Activated CD4-positive, alpha-beta T cell treated with anti-CD3 and anti-CD28 coated beads for 48 hours (primary cell): ENCODE data around the gene SNPH.
A peak's percentile ranks its signal among the peaks of the same experiment; 100 is the strongest.

ENCODE experiments used
- DNase-seq: peaks from one replicate; pipeline ENCODE4 v3.0.0-alpha.2; 2020

Gene SNPH

DNA sequence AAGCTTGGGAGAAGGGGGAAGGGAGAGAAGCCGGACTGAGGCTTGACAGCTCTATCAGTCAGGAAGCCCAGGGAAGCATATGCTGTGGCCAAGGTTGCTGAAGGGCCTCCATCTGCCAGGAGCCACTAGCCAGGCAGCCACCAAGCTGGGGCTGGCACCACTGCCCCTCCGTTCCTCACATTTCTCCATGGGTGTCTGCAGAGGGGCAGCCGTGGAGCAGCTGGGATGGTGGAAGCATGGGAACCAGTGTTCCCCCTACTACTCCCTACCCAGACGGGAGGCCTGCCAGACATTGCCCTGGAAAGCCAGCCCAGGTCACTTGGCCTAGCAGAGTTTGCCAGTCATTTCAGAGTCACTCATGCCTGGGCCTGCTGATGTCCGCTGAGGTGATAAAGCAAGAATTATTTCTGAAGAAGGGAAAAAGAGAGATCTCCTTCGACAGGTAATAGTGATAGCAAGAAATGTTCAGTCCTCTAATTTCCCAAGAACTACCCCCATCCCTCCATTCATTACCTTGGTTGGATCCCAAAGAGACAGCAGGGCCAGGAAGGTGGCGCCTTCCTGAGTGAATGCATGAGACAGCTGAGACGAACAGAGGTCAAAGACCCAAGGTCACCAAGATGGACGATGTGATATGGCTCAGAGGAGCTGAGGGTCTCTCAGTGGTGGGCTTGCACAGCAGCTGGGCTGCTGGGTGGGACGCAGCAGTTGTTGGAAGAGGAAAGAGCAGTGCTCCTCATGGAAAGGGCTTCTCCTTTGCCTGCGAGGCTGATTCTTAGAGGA lies 21.9 kb downstream of the SNPH start:
- DNase-seq = no peak

DNA sequence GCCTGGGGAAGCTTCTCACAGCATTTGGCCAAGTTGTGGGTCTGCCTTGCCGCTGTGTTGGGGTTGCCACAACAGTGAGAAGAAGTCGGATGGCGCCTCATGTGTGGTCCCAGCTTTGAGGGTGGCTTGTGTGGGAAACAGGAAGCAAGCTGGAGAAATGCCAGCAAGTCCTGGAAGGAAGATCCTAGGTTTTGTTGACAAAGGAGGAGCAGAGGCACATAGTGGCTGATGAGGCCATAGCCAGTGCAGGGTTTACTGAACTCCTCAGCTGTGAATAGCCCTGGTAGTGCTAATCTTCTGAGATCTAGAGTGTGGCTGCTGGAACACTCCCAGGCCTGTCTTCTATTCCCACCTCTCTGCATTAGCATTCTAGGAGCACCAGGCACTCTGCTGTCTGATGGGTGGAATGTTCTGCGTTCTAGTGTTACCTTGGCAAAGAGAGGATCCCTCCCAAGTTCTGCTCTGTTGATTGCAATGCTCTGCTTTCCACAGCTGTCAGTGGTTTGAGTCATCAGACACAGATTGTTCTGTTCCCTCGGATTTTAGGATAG lies 25.2 kb downstream of the SNPH start:
- DNase-seq = no peak

DNA sequence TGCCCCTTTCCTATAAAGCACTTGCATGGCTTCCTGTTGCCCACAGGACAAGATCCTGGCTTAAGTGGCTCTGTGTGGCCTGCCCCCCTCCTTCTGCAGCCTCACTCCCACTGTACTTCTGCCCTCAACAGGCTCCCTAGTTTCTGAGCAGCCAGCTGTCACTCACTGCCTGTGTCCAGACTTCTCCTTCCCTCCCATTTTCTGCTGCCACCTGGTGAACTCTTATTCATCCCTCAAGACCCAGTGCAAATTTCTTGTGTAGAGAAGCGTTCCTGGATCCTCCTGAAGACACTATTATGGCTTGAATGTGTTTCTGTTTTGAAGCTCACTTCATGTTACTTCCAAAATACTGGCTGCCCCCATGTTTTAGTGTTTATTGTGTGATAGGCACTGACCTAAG lies 26.5 kb downstream of the SNPH start:
- no peak for DNase-seq

DNA sequence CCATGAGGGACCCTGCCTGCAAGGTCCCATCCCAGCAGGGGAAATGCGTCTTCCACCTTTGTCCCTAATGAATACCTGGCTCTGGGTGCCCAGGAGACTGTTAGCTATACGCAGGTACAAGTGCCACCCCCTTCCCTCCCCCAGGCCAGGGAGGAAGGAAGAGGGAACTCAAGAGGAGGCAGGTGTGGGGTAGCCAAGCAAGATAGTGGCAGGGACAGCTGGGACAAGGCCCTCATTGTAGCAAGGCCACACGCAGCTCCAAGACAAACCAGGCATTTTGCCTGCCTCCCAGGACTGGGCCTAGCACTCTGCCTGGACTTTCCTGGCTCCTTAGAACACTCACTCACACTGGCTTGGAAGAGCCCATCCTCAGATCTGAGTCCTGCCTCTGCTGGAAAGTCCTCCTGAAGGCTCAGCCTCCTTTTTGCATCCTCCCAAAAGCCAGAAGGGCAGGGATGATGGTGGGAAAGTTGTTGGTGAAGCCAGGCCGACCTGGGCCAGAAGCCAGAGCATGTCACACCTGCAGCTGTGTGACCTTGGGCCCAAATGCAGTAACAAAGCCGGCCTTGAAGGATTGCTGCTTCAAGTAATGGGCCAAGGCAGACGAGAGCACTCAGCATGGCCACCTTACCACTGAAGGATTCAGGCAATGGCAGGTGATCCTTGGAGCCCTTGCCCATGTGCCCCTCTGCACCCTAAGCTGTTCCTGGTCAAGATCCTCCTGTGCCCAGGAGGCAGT lies 27.7 kb downstream of the SNPH start:
- no peak for DNase-seq

DNA sequence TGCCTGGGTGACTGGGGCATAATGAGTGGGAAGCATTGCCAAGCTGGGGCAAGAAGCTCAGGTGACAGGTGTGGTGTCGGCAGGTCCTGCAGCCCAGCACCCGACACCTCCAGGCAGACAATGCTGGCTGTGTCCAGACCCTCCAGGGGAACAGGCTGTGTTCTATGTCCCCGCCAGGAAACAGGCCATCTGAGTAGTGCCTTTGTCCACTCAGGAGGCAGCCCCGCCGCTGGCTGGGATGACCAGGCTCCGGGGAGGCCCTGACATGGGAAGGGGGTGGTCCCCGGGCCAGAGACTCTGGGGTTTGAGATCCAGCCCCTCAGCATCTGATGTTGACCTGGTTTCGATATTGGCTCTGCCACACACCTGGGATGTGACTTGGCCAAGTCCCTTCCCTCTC lies 28.4 kb downstream of the SNPH start:
- no peak for DNase-seq

DNA sequence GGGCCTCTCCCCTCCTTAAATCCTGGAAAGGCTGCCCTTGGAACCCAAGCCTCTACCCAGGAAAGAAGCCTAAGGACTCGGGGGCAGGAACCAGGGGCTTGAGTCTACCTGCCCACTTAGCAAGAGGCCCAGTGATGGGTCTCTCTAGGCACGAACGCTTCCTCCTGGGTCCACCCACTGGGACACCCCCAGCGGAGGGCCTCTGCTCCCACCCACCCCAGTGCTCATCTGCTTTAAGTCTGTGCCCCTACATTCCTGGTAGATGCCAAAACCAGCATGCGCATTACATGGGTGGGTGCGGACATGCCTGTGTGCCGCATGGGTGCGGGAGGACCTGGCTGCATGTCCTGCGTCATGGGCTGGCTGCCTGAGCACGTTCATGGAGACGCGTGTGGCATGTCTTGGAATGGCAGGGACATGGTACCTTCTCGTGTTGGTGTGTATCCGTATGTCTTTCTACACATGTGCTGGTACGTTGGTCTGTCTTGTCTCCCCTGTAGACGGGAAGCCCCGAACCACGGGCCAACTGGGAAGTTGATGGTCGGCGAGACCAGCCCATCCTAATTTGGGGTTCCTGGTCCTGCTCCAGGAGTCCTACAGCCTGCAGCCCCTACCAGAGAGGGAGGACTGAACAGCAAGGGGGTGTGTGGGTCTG lies 29.3 kb downstream of the SNPH start:
- no peak for DNase-seq

DNA sequence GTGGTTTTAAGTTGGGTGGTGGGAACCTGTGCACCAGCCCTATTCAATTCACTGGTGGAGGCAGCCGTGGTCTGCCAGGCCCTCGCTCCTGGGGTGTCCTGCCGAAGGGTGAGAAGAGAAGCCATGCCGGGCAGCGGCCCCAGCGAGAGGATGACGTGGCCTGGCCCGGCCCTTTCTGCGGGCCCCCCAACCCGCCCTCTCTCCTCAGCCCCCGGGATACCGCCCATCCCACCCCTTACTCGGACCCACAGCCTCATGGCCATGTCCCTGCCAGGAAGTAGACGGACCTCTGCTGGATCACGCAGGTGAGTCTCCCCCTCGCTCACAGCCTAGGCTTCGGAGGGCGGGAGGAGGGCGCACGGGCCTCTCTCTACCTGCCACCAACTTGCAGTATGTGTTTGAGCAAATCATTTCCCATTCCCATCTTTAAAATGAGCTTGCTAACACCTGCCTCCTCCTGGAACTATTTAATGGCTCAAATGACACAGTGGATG lies 30.1 kb downstream of the SNPH start:
- no peak for DNase-seq

DNA sequence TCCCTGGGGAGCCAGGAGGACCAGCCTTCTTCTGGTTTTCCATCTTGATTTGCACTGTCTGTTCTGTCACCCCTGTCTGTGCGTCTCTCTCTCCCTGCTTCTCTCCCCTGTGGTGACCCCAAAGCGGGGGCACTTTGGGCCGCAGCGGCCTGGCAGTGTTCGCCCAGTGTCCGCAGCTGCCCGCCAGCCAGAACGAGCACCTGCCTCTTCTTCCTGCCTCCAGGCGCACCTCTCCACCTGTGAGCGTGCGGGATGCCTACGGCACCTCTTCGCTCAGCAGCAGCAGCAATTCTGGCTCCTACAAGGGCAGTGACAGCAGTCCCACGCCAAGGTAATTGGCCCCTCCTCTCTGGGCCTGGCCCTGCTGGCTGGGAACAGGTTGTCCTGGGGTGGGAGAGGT lies 30.8 kb downstream of the SNPH start:
- DNase-seq = no peak

DNA sequence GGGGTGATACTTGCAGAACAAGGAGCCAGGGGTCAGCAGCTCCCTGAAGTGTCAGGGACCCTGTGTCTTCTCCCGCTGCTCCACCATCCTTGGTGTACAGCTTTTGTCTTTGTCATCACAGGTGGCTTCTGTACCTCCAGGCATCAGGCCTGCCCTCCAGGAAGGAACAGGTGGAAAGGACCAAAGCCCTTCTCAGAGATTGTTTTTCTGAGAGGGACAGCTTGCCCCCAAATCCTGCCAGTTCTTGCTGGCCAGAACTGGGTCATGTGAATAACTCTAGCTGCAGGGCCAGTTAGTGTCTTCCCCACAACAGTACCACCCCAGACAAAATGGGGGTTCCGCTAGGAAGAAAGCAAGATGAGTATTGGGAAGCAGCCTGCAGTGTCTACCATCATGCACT lies 31.4 kb downstream of the SNPH start:
- no peak for DNase-seq

DNA sequence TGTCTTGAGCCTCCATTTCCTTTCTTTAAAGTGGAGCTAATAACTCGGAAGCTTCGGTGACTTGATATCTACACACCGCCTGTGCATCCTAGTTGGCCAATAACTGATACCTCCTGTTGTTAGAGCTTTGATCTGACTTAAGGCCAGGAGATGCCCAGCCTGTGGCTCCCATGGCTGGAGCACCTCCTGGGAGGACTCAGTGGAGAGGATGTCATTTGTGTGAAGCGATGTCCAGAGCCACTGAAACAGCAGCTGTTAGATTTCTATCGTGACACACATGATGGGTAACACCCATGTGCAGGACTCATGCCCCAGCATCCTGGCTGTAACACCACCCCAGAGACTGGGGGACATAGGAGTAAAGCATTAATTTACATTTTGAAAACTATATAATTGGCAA lies 32.1 kb downstream of the SNPH start:
- no peak for DNase-seq

DNA sequence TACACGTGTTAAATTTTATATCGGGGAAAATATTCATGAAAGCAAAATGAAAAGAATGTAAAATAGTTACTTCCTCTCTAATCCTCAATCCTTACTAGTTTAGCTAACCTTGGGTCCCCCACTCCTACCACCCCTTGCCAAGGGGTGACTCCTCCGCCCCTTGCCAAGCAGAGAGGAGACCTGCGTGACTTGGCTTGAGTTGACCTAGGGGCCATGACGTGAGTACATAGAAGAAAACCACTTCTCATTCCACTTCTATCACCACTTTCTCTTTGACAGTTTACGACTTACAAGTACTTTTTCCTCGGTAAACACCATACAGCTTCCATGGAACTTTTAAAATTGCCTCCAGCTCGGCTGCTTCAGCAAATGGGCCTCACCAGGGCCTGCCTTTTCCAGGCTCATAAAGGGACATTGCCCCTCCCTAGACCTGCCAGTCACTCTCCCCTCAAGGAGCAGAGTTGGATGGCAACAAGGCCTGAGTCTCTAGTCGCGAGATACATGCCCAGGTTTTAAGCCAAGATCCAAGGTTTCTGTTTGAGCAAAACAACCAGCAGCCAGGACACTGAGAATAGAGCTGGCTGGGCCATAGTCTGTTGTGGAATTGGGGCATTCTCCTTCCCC lies 32.9 kb downstream of the SNPH start:
- DNase-seq = no peak

DNA sequence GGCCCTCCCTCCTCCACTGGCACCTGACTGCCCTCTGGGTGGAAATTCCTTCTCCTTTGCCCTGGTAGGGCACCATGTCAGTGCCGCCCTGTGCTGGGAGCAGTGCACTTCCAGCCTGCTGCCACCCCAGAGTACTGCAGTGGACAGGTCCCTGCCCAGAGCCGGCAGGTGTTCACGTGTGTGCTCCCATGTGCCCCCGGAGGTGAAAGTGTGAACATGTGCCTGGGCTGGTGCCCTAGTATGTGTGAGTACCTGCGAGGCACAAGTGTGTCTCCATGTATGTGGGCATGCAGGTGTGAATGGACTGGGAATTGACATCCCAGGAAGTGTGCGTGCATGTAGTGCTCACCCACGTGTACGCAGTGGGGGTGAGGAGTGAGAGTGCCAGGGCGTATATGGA lies 33.4 kb downstream of the SNPH start:
- DNase-seq = peak; percentile 70

DNA sequence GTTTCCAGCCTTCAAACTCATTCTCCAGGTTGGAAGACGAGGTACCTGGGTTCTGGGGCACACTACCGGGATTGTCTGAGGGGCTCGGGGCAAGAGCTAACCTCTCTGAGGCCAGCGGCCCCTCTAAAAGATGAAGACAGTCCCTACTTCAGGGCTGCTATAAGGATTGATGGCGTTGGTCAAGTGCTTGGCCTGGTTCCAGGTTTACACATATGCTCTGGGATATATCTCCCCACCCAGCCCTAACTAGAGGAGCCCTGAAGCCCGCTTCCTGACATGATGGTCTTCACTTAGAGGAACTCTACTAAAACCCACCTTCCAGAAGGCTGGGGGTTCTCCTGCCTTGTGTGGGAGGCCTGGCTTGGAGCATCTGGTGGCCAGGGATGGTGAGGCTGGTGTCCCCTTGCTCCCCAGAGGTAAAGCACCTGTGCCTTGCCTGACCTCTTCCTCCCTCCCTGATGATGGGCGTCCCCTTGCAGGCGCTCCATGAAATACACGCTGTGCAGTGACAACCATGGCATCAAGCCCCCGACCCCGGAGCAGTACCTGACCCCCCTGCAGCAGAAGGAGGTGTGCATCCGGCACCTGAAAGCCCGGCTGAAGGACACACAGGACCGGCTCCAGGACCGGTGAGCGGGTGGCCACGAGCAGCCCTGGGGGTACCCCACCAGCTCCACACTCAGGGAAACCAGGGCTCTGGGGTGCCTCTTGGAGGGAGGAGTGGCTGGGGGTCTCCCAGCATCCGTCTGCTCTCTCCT lies 34.2 kb downstream of the SNPH start:
- no peak for DNase-seq

DNA sequence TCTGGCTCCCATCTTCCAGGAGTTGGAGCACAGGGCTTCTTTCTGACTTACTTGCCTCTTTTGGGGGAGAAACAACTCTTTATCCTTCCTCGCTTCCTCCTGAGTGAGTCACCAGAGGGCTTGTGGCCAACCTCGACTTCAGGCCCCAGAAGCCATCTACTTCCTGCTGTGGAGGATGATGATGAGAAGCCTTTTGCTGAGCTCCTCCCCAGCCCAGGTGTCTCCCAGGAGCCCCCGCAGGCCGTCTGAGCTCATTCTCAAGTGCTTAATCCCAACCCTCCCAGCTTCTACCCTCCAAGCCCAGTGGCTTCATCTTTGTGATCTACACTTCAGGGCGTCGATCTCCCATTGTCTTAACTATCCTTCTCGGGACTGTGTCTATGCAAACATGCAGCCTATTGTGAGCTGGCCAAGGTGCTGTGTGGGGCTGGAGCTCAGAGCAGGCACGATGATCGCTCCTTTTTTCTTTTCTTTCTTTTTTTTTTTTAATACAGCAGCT lies 35.0 kb downstream of the SNPH start:
- DNase-seq = peak; percentile 70

DNA sequence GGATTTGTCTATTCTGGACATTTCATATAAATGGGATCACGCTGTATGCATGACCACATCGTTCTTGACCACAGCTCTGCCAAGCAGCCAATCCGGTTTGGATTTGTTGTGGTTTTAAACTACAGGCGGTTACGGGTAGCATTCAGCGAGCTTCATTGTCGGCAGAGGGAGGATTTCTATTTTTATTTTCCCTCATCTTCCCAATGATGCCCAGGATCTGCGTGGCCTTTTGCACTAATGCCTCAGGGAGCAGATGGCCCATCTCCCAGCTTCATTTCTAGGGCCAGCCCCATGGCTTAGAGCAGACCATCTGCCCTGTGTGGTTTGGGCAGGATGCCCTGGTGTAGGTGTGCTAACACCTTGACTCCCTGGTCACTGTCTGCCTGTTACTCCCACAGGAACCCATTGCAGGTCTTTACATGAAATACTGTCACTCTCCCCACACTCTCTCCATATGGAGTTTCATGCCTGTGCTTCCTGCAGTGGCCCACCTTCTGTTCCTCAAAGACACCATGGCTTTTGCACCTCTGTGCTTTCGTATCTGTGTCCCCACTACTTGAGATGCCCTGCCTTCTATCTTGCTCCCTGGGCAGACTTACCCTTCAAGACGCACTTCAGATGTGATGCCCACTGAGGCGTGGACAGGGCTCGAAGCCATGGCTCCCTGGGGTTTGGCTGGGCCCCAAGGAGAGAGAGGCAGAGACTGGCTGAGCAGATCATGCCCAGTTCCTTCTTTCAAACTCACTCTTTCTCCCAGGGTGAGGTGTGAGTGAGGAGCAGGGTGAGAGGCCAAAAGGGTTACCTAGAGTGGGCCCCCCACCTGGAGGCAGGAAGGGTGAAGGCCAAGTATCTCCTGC lies 36.8 kb downstream of the SNPH start:
- peak; percentile 15 for DNase-seq

DNA sequence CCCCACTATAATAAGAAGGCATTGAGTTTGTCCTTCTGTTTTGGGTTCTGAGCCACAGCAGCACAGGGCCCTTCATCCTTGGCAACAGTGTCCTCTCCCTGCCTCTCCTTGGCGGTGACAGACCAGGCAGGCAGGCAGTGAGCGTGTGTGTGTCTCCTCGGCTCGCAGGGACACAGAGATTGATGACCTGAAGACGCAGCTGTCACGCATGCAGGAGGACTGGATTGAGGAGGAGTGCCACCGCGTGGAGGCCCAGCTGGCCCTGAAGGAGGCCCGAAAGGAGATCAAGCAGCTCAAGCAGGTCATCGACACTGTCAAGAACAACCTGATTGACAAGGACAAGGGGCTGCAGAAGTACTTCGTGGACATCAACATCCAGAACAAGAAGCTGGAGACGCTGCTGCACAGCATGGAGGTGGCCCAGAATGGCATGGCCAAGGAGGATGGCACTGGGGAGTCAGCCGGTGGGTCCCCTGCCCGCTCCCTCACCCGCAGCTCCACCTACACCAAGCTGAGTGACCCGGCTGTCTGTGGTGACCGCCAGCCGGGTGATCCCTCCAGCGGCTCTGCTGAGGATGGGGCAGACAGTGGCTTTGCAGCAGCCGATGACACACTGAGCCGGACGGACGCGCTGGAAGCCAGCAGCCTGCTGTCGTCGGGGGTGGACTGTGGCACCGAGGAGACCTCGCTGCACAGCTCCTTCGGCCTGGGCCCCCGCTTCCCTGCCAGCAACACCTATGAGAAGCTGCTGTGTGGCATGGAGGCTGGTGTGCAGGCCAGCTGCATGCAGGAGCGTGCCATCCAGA lies 38.8 kb downstream of the SNPH start:
- DNase-seq = no peak

DNA sequence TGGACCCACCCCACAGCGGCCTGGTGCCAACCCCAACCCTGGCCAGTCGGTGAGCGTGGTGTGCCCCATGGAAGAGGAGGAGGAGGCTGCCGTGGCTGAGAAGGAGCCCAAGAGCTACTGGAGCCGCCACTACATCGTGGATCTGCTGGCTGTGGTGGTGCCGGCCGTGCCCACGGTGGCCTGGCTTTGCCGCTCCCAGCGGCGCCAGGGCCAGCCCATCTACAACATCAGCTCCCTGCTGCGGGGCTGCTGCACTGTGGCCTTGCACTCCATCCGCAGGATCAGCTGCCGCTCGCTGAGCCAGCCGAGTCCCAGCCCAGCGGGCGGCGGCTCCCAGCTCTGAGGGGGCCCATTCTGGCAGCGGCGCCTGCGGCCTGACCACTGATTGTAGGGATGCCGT lies 39.6 kb downstream of the SNPH start:
- DNase-seq = no peak

DNA sequence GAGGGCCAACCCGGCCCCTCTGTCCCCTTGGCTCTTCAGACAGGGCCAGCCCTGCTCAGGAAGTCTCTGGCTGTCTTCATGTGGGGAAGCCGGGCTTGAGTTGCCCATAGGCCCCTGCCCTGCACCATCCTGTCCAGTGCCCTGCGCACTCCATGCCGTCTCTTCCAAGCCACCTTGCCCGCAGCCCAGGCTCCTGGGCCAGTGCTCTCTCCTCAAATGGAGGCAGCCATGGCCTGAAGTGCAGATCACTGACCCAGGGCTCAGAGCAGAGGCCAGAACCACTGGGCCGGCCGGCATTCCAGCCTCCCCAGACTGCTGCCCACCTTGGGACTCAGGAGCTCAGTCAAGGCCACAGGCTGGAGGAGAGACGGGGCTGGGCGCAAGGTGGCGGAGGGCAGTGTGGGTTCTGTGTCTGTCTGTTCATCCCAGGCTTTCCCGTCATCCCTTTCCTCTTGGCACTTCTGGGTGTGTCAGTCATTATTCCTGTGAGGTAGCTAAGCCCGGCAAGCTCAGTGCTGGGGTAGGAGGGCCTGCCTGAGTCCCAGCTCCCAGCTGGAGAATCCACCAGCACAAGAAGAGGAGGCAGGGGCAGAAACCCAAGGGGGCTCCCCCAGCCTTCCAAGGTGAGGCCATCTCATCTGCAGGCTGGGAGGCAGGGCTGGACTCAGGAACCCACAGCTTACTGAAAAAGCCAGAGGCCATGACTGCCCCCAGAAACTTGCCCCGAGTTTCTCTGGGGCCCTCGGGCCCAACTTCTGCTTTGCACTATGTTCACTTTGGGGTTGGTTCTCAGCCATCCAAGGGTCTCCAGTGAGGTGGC lies 40.4 kb downstream of the SNPH start:
- DNase-seq = no peak

DNA sequence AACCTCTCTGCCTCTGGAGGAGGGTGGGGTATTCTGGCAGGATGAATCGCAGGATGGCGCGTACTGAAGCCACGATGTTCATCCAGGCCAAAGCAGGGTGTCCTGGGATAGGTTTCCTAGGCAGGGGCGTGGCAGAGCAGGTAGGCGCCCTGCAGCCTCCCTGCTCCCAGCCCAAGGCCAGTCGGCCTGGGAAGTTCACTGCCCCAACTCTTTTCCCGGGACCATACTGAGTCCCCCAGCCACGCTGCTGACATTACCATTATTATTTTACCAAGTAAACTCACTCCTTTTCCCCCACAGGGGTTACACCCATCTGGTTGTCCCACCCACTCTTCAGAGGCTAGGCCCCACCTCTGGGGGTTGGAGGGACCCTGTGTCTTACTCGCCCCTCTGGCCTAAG lies 41.1 kb downstream of the SNPH start:
- DNase-seq = no peak
